ENCODE measurements around the gene B3GNT3. TPM values are rescaled to one million over a fixed set of nuclear protein-coding genes. Genes with fewer than 3 reads are reported as not detected.

Gene B3GNT3
- total and polyA plus RNA-seq, 2 of the 13 experiments (the other 11 are each of a cell fraction or from before 2014, with no cell fraction given): 0.86 to 4.0 TPM

DNA sequence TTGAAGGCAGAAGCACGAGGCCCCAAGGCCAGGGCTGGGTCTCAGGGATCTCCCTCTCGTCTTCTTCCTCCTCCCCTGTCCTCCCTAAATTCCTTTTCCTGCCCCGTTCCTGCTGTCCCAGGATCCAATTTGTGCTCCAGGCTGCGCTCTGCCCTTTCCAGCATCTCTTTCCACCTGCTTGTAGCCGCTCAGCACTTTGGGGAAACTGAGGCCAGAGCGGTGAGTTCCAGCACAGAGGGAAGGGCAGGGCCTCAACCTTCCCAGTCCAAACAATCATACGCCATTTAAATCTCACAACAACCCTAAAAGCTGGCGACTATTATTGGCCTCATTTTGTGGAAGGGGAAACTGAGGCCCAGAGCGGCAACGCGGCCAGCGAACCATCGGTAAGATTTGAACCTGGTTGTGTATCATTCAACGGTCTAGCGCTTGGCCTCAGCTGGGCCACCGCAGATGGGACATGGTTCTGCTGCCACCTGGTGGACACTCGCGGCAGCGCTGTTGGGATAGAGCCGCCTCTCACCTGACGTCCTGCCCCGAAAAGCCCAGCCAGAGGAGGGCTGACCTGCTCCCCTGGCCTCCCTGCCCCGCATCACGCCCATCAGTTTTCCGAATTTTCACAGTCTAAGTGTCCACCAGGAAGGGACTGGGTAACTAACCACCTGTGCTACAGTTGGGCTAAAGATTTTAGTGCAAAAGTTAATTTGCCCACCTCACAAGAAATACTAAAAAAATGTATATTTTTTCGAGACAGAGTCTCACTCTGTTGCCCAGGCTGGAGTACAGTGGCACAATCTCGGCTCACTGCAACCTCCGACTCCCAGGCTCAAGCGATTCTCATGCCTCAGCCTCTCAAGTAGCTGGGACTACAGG lies 60.6 kb downstream of the B3GNT3 start (continued):
- TF ChIP-seq TBL1XR1 (IDR thresholded peaks at IDR 0.05; ENCODE audit: borderline replicate concordance, low read length, partially characterized antibody) (no peak), ZZZ3 (CRISPR knock-in tag; IDR thresholded peaks at IDR 0.05; ENCODE audit: borderline replicate concordance) (no peak), SIN3A (IDR thresholded peaks at IDR 0.05; ENCODE audit: borderline replicate concordance, low read depth, low read length) (no peak), ASH2L (IDR thresholded peaks at IDR 0.05; ENCODE audit: insufficient read length, low read depth, low read length) (no peak), HDAC6 (IDR thresholded peaks at IDR 0.05; ENCODE audit: low read depth, low read length) (no peak), SSRP1 (CRISPR knock-in tag; IDR thresholded peaks at IDR 0.05) (no peak), KDM5B (CRISPR knock-in tag; IDR thresholded peaks at IDR 0.05; ENCODE audit: borderline replicate concordance) (no peak), HMGA1 (CRISPR knock-in tag; conservative IDR thresholded peaks at IDR 0.05) (no peak), ATRX (CRISPR knock-in tag; IDR thresholded peaks at IDR 0.05; ENCODE audit: borderline replicate concordance) (no peak), HIVEP1 (CRISPR knock-in tag; IDR thresholded peaks at IDR 0.05) (0 out of 2 replicates have a peak, but pooled peaks have one; percentile 48), SP1 (IDR thresholded peaks at IDR 0.05) (no peak), SP1 (CRISPR knock-in tag; IDR thresholded peaks at IDR 0.05) (peak; percentile 53; the same call in 1 of the 2 replicates), ZFP36L1 (CRISPR knock-in tag; IDR thresholded peaks at IDR 0.05) (no peak), NBN (conservative IDR thresholded peaks at IDR 0.05) (no peak), ZNF709 (CRISPR knock-in tag; IDR thresholded peaks at IDR 0.05) (no peak), BHLHE40 (IDR thresholded peaks at IDR 0.05; ENCODE audit: low read length) (0 out of 2 replicates have a peak, but pooled peaks have one; percentile 34), MEF2D (CRISPR knock-in tag; IDR thresholded peaks at IDR 0.05) (no peak), ARNTL (CRISPR knock-in tag; IDR thresholded peaks at IDR 0.05) (no peak), RFXANK (CRISPR knock-in tag; IDR thresholded peaks at IDR 0.05) (no peak), POLR2A (IDR thresholded peaks at IDR 0.05; ENCODE audit: insufficient read depth in 1 of 2, low read depth in 2 of 2, low read length in 2 of 2) (no peak), SALL1 (CRISPR knock-in tag; IDR thresholded peaks at IDR 0.05) (peak; percentile 60), ZNF317 (CRISPR knock-in tag; IDR thresholded peaks at IDR 0.05) (no peak), TCF7 (IDR thresholded peaks at IDR 0.05; ENCODE audit: low read depth) (no peak), NR2F1 (CRISPR knock-in tag; IDR thresholded peaks at IDR 0.05) (no peak), ZNF816 (CRISPR knock-in tag; IDR thresholded peaks at IDR 0.05; ENCODE audit: borderline replicate concordance) (no peak), ZNF749 (CRISPR knock-in tag; IDR thresholded peaks at IDR 0.05; ENCODE audit: borderline replicate concordance) (no peak), KMT2B (CRISPR knock-in tag; IDR thresholded peaks at IDR 0.05) (no peak)
- TF ChIP-seq, protein P1, sequence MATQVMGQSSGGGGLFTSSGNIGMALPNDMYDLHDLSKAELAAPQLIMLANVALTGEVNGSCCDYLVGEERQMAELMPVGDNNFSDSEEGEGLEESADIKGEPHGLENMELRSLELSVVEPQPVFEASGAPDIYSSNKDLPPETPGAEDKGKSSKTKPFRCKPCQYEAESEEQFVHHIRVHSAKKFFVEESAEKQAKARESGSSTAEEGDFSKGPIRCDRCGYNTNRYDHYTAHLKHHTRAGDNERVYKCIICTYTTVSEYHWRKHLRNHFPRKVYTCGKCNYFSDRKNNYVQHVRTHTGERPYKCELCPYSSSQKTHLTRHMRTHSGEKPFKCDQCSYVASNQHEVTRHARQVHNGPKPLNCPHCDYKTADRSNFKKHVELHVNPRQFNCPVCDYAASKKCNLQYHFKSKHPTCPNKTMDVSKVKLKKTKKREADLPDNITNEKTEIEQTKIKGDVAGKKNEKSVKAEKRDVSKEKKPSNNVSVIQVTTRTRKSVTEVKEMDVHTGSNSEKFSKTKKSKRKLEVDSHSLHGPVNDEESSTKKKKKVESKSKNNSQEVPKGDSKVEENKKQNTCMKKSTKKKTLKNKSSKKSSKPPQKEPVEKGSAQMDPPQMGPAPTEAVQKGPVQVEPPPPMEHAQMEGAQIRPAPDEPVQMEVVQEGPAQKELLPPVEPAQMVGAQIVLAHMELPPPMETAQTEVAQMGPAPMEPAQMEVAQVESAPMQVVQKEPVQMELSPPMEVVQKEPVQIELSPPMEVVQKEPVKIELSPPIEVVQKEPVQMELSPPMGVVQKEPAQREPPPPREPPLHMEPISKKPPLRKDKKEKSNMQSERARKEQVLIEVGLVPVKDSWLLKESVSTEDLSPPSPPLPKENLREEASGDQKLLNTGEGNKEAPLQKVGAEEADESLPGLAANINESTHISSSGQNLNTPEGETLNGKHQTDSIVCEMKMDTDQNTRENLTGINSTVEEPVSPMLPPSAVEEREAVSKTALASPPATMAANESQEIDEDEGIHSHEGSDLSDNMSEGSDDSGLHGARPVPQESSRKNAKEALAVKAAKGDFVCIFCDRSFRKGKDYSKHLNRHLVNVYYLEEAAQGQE (IDR thresholded peaks at IDR 0.05; ENCODE audit: borderline replicate concordance in 1 of 2, low read depth in 1 of 2, low read length in 2 of 2): no peak
- TF ChIP-seq, protein P2, sequence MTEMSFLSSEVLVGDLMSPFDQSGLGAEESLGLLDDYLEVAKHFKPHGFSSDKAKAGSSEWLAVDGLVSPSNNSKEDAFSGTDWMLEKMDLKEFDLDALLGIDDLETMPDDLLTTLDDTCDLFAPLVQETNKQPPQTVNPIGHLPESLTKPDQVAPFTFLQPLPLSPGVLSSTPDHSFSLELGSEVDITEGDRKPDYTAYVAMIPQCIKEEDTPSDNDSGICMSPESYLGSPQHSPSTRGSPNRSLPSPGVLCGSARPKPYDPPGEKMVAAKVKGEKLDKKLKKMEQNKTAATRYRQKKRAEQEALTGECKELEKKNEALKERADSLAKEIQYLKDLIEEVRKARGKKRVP (CRISPR knock-in tag; IDR thresholded peaks at IDR 0.05): no peak

Data from HepG2 (cell line).